Astrocyte of the spinal cord (primary cell): ENCODE data around the gene RBMS3.

ENCODE experiments used
- DNase-seq: peaks from one replicate; pipeline ENCODE4 v3.0.0; 2011; ENCODE audit warnings: low read depth, low spot score
- H3K4me3 ChIP-seq: 2 replicates; pipeline ENCODE4 v1.5.1; 2011; ENCODE audit warnings: low read depth, mild to moderate bottlenecking, low read length, moderate library complexity
- in situ Hi-C: cut with HindIII; loops from 2 replicates; pipeline ENCODE4 v1.10.0; 2017; ENCODE audit warnings: low sequenced_read_pairs
- TF ChIP-seq, protein P1 (sequence below): IDR thresholded peaks from 2 replicates; pipeline ENCODE4 v1.5.1; 2012; ENCODE audit warnings: low read depth, mild to moderate bottlenecking, low read length, inconsistent platforms

The RBMS3 gene

DNA sequence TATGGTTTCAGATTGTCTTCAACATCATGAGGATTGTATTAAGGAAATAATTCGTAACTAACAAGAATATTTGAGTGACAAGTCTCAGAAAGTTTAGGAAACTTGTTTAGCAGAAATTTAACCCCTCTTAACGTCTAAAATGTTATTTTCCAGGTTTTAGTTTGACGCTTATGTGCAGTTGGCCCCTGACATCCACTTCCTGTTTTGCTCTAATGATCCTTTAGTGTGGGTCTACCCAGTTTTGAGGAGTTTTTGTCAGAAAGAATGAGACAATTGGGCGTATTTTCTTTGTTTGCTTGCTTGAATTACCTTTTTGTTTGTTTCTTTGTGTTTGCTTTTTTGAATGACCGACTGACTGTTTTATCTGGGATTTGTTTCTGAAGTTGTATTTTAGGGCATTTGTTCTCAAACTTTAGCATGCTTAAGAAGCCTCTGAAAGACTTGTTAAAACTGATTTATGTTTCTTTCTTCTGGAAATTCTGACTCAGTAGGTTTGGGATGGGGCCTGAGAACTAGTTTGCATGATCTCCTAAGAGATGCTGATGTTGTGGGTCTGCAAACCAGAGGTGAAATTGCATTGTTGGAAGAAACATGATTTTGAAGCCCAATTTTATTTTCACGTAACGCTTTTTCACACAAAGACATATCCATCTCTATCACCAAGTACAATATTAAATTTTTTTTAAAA, 20.6 kb downstream of the RBMS3 start:
- H3K4me3 ChIP-seq, result no peak overlapping the region
- TF ChIP-seq, protein P1, sequence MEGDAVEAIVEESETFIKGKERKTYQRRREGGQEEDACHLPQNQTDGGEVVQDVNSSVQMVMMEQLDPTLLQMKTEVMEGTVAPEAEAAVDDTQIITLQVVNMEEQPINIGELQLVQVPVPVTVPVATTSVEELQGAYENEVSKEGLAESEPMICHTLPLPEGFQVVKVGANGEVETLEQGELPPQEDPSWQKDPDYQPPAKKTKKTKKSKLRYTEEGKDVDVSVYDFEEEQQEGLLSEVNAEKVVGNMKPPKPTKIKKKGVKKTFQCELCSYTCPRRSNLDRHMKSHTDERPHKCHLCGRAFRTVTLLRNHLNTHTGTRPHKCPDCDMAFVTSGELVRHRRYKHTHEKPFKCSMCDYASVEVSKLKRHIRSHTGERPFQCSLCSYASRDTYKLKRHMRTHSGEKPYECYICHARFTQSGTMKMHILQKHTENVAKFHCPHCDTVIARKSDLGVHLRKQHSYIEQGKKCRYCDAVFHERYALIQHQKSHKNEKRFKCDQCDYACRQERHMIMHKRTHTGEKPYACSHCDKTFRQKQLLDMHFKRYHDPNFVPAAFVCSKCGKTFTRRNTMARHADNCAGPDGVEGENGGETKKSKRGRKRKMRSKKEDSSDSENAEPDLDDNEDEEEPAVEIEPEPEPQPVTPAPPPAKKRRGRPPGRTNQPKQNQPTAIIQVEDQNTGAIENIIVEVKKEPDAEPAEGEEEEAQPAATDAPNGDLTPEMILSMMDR, result no peak
- in situ Hi-C loops, result no loop called here
- no peak for DNase-seq

DNA sequence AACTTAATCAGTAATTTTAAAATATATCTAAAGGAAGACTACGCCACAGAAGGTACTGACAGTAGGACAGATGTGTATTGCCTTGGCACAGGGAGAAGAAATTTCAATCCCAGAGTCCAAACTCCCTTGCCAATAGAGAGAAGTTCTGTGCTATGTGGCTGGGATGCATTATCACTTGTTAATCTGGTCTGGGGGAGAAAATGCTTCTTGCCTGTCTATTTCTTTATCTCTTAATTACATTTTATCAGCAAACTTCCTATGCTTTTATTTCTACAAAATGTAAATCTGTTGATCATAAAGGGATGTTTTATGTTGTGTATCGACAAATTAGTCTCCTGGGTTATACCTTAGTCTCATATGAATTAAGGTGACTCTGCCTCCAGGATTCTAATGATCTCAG, 21.7 kb downstream of the RBMS3 start:
- TF ChIP-seq, protein P1, result no peak
- no peak for DNase-seq
- no peak overlapping the region for H3K4me3 ChIP-seq
- in situ Hi-C loops, result no loop called here

DNA sequence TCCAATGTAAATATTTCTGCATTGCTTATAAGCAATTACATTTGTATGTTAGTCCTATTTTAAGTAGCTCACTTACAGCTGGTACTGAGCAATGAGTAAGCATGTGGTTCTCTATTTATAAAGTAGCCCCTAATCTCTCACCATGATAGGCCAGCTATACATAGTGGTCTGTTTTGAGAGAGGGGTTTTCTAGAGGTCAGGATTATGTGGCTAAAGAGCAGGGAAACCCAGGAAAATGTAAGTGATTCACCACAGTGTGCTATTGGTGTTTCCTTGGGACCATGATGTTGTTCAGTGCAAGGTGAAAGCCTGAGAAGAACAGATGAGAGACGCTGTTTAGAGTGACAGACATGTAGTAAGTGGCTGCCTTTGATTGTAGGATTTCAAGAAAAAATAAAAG, 26.4 kb downstream of the RBMS3 start:
- in situ Hi-C loops, result no loop called here
- no peak for DNase-seq
- TF ChIP-seq, protein P1, result no peak
- H3K4me3 ChIP-seq, result no peak overlapping the region

DNA sequence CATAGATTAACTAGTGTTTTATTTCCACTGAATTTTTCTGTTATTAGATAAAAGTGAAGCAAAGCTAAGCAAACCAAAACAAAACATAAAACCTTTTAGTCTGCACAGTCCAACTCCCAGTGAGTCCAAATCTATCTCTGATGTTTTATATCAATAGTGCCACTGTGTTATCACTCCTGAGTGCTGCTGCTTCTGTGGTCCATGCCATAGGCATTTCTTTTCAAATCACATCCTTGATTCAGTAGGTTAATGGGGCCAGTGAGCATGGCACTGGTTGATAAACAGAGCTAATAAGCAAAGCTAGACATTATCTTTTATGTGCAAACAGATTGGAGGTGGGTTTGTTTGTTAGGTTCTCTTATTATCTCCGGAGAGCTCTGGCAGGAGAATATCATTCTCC, 30.0 kb downstream of the RBMS3 start:
- TF ChIP-seq, protein P1, result no peak
- no peak overlapping the region for H3K4me3 ChIP-seq
- in situ Hi-C loops, result no loop called here
- no peak for DNase-seq

DNA sequence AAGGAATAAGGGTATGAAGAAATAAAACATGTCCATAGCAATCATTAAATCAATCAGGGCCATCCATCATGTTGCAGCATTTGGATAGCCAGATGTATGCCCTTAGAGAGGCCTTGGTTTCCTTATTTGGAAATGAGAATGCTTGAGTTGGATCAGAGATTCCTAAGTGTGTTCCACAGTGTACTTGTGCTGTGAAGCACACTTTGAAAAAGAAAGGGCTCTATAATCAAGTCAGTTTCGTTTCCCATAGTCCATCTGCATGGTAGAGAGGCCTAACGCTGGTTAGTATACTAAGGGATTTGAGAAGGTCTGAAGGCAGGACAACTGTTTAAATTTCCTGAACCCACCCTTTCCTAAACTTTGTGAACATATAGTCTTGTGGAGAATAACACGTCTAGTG, 30.9 kb downstream of the RBMS3 start:
- in situ Hi-C loops, result no loop called here

DNA sequence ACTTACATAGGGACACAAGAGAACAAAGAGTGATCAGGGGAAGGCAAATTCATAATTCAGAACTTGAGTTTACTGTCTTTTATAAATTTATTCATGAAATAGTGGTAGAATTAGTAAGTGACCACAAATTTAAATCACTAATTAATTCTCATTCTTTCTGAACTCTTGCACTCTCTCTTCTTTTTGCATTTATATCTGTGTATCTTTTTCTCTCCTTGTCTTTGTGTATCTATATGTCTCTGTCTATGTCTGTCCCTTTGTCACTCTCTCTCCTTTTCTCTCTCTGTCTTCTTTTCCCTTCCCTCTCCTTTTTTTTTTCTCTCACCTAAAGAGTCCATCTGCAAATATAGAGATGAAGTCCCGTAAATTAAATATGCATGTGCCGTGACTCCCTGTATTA, 31.5 kb downstream of the RBMS3 start:
- in situ Hi-C loops, result no loop called here
- H3K4me3 ChIP-seq, result no peak overlapping the region
- DNase-seq, result no peak
- TF ChIP-seq, protein P1, result no peak

More for the DNA sequence above, 30.9 kb downstream of the RBMS3 start:
- TF ChIP-seq, protein P1, result no peak
- no peak overlapping the region for H3K4me3 ChIP-seq
- no peak for DNase-seq
